ENCODE measurements around the gene PPP2R1B.

The PPP2R1B gene

GRCh38 chr11:111808834-111809233 lies 42.6 kb upstream of the PPP2R1B start:
- TF ChIP-seq, protein P1, sequence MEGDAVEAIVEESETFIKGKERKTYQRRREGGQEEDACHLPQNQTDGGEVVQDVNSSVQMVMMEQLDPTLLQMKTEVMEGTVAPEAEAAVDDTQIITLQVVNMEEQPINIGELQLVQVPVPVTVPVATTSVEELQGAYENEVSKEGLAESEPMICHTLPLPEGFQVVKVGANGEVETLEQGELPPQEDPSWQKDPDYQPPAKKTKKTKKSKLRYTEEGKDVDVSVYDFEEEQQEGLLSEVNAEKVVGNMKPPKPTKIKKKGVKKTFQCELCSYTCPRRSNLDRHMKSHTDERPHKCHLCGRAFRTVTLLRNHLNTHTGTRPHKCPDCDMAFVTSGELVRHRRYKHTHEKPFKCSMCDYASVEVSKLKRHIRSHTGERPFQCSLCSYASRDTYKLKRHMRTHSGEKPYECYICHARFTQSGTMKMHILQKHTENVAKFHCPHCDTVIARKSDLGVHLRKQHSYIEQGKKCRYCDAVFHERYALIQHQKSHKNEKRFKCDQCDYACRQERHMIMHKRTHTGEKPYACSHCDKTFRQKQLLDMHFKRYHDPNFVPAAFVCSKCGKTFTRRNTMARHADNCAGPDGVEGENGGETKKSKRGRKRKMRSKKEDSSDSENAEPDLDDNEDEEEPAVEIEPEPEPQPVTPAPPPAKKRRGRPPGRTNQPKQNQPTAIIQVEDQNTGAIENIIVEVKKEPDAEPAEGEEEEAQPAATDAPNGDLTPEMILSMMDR (IDR thresholded peaks at IDR 0.05; ENCODE audit: extremely low read depth, insufficient read depth, missing control alignments) = no peak
- in situ Hi-C loops (cut with MboI; ENCODE audit: low pct_unique_long_range_greater_than_20kb, low sequenced_read_pairs, unreplicated experiment) = no loop called here

DNA sequence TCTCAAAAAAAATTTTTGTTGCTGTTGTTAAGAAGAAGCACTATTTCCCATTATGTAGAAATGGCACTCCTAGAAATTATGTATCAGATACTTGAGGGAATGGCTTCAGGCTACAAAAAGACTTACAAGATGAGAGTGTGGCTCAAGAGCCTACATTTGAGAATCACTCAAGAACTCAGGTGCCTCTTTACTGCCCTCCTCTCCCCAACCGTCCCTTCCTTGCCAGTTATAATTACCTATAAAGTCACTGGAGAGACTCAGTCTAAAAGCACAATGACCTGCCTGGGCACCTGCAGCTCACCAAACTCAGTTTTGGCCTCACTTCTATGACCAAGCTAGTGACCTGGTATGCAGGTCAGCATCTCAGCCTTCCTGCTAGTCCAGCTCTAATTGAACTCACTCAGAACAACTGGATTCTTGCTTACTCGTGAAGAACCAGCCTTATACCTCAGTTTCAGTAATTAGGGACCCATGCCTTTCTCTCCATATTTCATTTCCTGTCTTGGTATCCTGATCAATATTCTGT lies 41.9 kb upstream of the PPP2R1B start:
- TF ChIP-seq, protein P1 (IDR thresholded peaks at IDR 0.05; ENCODE audit: extremely low read depth, insufficient read depth, missing control alignments) = no peak
- no peak for DNase-seq (ENCODE audit: low spot score)
- in situ Hi-C loops (cut with MboI; ENCODE audit: low pct_unique_long_range_greater_than_20kb, low sequenced_read_pairs, unreplicated experiment) = no loop called here

More at GRCh38 chr11:111808834-111809233, 42.6 kb upstream of the PPP2R1B start:
- no peak for DNase-seq (ENCODE audit: low spot score)

DNA sequence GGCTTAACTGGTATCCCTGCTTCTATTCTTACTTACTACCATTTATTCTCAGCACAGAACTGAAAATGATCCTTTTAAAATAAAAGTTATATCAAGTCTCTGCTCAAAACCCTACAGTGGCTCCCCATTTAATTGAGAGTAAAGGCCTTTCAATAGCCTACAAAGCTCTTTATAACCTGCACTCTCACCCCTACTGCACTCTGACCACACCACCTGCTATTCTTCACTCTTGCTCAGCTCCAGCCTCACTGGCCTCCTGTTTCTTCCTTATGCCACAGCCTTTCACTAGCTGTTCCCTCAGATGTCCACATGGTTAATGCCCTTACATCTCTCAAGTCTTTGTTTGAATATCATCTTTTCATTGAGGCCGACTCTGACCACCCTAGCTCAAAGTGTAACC lies 40.9 kb upstream of the PPP2R1B start:
- no peak for DNase-seq (ENCODE audit: low spot score)
- TF ChIP-seq, protein P1 (IDR thresholded peaks at IDR 0.05; ENCODE audit: extremely low read depth, insufficient read depth, missing control alignments) = no peak
- in situ Hi-C loops (cut with MboI; ENCODE audit: low pct_unique_long_range_greater_than_20kb, low sequenced_read_pairs, unreplicated experiment) = no loop called here

DNA sequence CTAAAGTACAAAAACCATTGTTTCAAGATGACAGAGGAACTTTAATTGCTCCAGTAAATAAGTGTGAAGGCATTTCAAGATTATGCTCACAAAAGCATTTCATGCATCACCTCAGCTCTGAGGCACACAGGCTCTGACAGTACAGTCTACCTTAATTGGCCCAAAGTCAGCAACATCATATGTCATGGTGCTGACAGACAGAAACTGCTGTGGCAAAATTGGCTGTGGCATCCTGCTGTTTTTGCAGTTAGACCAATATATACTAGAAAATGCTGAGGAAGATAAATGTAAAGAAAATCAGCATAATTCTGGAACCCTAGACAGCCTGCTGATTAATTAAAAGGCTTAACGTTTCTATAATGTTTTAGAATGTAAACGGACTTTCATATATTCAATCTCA lies 34.9 kb upstream of the PPP2R1B start:
- TF ChIP-seq, protein P1 (IDR thresholded peaks at IDR 0.05; ENCODE audit: extremely low read depth, insufficient read depth, missing control alignments) = no peak
- in situ Hi-C loops (cut with MboI; ENCODE audit: low pct_unique_long_range_greater_than_20kb, low sequenced_read_pairs, unreplicated experiment) = no loop called here
- no peak for DNase-seq (ENCODE audit: low spot score)

DNA sequence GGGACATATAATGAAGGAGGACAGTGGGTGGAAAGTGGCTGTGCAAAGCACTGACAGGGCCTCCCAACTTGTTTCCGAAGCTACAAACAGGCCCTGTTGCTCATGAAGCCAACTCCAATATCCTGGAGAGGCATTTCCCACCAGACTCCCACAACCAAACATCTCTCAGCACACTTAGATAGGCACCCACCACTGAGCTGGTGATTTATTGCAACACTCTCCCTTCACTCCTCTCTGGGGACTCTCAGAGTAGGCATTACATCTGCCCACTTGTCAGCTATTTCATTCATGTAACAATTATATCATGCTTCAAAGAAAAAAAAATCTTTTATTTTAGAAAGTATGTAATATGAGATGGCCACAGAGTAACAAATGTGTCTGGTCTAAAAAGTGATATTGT lies 32.1 kb upstream of the PPP2R1B start:
- no peak for DNase-seq (ENCODE audit: low spot score)
- in situ Hi-C loops (cut with MboI; ENCODE audit: low pct_unique_long_range_greater_than_20kb, low sequenced_read_pairs, unreplicated experiment) = no loop called here
- TF ChIP-seq, protein P1 (IDR thresholded peaks at IDR 0.05; ENCODE audit: extremely low read depth, insufficient read depth, missing control alignments) = no peak

DNA sequence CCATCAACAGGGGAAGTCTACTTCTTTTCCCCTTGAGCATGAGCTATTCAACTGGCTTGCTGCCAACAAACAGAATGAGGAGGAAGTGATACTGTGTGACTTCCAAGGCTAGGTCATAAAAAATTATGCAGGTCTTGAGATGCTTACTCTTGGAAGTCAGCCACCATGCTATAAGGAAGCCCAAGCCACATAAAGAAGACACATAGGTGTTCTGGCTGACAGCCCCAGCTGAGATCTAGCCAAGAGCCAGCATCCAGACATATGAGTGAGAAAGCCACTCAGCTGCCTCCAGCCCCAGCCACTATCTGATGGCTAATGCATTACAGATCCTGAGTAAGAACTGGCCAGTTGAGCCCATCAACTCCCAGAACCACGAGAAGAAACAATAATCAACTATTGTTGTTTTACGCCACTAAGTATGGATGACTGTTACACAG lies 31.0 kb upstream of the PPP2R1B start:
- peak; percentile 13 for DNase-seq (ENCODE audit: low spot score)
- TF ChIP-seq, protein P1 (IDR thresholded peaks at IDR 0.05; ENCODE audit: extremely low read depth, insufficient read depth, missing control alignments) = no peak
- in situ Hi-C loops (cut with MboI; ENCODE audit: low pct_unique_long_range_greater_than_20kb, low sequenced_read_pairs, unreplicated experiment) = no loop called here
